K562 (cell line): ENCODE results near the gene FRMD5. TPM values are rescaled to one million over a fixed set of nuclear protein-coding genes. Genes with fewer than 3 reads are reported as not detected.

ENCODE experiments used
- ATAC-seq: fragments of 200-7000 bp; cut with Tn5 transposase; 3 replicates; pipeline ENCODE4 v1.9.1; 2020; ENCODE audit warnings: moderate library complexity
- BruUV-seq: library from RNA; stranded (reverse); fragments of 400-500 nt; replicated peaks from 2 replicates; lab custom pipeline; 2021; lab: Mats Ljungman, UMichigan
- CTCF ChIA-PET: fragments of 300-600 bp; formaldehyde crosslinking; extraction: SDS; loops from one replicate; lab custom pipeline; 2021; ENCODE audit warnings: low intra/inter-chr PET ratio; lab: Yijun Ruan, JAX
- POLR2A ChIA-PET: fragments of 300-600, 350-650 bp; sonication (Branson Sonifier 250); formaldehyde crosslinking; extraction: SDS; loops from one replicate; lab custom pipeline; 2021; ENCODE audit warnings: antibody characterized with exemption, inconsistent platforms; lab: Yijun Ruan, JAX
- DNase-seq, 4 experiments: peaks; one replicate each; pipeline versions ENCODE4 v3.0.0 to v3.0.0-alpha.2; 2011 to 2018; ENCODE audit warnings: low spot score in 3 of 4, mixed read lengths in 3 of 4; ENCODE audit errors: extremely low read depth in 1 of 4
- FAIRE-seq: peaks from 2 replicates; lab custom pipeline; 2011; peaks lifted over from hg19 to GRCh38; lab: Jason Lieb, UNC
- H2AFZ ChIP-seq: 2 replicates; pipeline ENCODE4 v1.6.0; 2011; ENCODE audit warnings: low read depth, low read length, control low read depth, inconsistent platforms
- H3K27ac ChIP-seq: fragments of 200-600 bp; 3 replicates; pipeline ENCODE4 v1.8.0; 2011; ENCODE audit warnings: low read depth, mild to moderate bottlenecking, control low read depth, inconsistent platforms, low read length, moderate library complexity, mixed read lengths; ENCODE audit errors: extremely low read depth
- H3K27me3 ChIP-seq, 2 experiments: fragments of 300-600 bp in 1 of 2; 2 replicates in 1 of 2; 3 replicates in 1 of 2; pipeline versions ENCODE4 v1.6.0 to v1.8.0; 2011; ENCODE audit warnings: inconsistent platforms in 2 of 2, low read length in 2 of 2, mild to moderate bottlenecking in 1 of 2, mixed read lengths in 1 of 2, moderate library complexity in 1 of 2; ENCODE audit not compliant: control insufficient read depth in 2 of 2, insufficient read depth in 2 of 2
- H3K36me3 ChIP-seq: fragments of 300-600 bp; 3 replicates; pipeline ENCODE4 v1.8.0; 2011; ENCODE audit warnings: mild to moderate bottlenecking, low read length, inconsistent platforms; ENCODE audit not compliant: control insufficient read depth, insufficient read depth
- H3K4me1 ChIP-seq, 2 experiments: fragments of 200-600 bp in 1 of 2; replicated peaks in 1 of 2; 2 replicates in 1 of 2; 3 replicates in 1 of 2; pipeline versions ENCODE4 v1.5.1 to v1.8.0; 2011; ENCODE audit warnings: inconsistent platforms in 2 of 2, low read length in 2 of 2, mild to moderate bottlenecking in 1 of 2, mixed read lengths in 1 of 2, moderate library complexity in 1 of 2; ENCODE audit not compliant: control insufficient read depth in 2 of 2, insufficient read depth in 2 of 2
- H3K4me2 ChIP-seq: 2 replicates; pipeline ENCODE4 v1.6.1; 2011; ENCODE audit warnings: low read length, control low read depth, inconsistent platforms, mixed read lengths; ENCODE audit not compliant: insufficient read depth
- H3K4me3 ChIP-seq: fragments of 200-600 bp; sonication (generic), shearing (Covaris generic); 2 replicates; pipeline ENCODE4 v1.5.1; 2016; ENCODE audit warnings: control low read depth, inconsistent platforms
- H3K79me2 ChIP-seq: fragments of 200-600 bp; 3 replicates; pipeline ENCODE4 v1.8.0; 2011; ENCODE audit warnings: low read length, inconsistent platforms; ENCODE audit not compliant: control insufficient read depth, insufficient read depth
- H3K9ac ChIP-seq, 2 experiments: 2 replicates each; pipeline versions ENCODE4 v1.6.0 to v1.6.1; 2011; ENCODE audit warnings: low read depth in 2 of 2, low read length in 2 of 2, control low read depth in 1 of 2, inconsistent platforms in 1 of 2, mild to moderate bottlenecking in 1 of 2, mixed read lengths in 1 of 2; ENCODE audit not compliant: insufficient read depth in 1 of 2
- H3K9me1 ChIP-seq: one replicate; pipeline ENCODE4 v1.6.0; 2011; ENCODE audit warnings: inconsistent platforms, mild to moderate bottlenecking, low read length, moderate library complexity; ENCODE audit not compliant: control insufficient read depth, insufficient read depth
- H3K9me3 ChIP-seq: replicated peaks from 2 replicates; pipeline ENCODE4 v1.5.1; 2011; ENCODE audit warnings: low read depth, low read length, inconsistent platforms; ENCODE audit not compliant: control insufficient read depth, insufficient read depth
- H4K20me1 ChIP-seq: replicated peaks from 2 replicates; pipeline ENCODE4 v1.6.1; 2011; ENCODE audit warnings: low read length, inconsistent platforms, mixed read lengths; ENCODE audit not compliant: control insufficient read depth, insufficient read depth
- BRD9 ChIP-seq: fragments of 450-650 bp; IDR thresholded peaks from 2 replicates; pipeline ENCODE4 v1.6.1; 2018; ENCODE audit warnings: low read depth; ENCODE audit not compliant: partially characterized antibody
- EGR1 ChIP-seq: fragments of 450-650 bp; conservative IDR thresholded peaks from 2 replicates; pipeline ENCODE4 v1.6.1; 2017; ENCODE audit warnings: mild to moderate bottlenecking
- HNRNPK ChIP-seq: fragments of 200-400 bp; formaldehyde crosslinking; IDR thresholded peaks from one replicate; pipeline ENCODE4 v1.6.1; 2018; ENCODE audit warnings: mild to moderate bottlenecking, low read depth, low read length; ENCODE audit not compliant: poor library complexity, severe bottlenecking
- HNRNPL ChIP-seq: fragments of 200-400 bp; formaldehyde crosslinking; IDR thresholded peaks from 2 replicates; pipeline ENCODE4 v1.6.1; 2017; ENCODE audit warnings: low read depth, mild to moderate bottlenecking, low read length
- HNRNPLL ChIP-seq: fragments of 200-400 bp; formaldehyde crosslinking; IDR thresholded peaks from 2 replicates; pipeline ENCODE4 v1.6.1; 2017; ENCODE audit warnings: low read length, low read depth, mild to moderate bottlenecking; ENCODE audit not compliant: poor library complexity, severe bottlenecking
- TGIF2 ChIP-seq: sonication (generic); formaldehyde crosslinking; IDR thresholded peaks from 2 replicates; pipeline ENCODE4 v1.8.1; 2022; ENCODE audit warnings: mild to moderate bottlenecking, missing genetic modification reagents, moderate library complexity
- TOE1 ChIP-seq, 2 experiments: fragments of 450-650 bp in 1 of 2; sonication (generic) in 1 of 2; formaldehyde crosslinking in 1 of 2; IDR thresholded peaks; 2 replicates each; pipeline versions ENCODE4 v1.7.1 to v1.8.0; 2016 to 2022; ENCODE audit warnings: borderline replicate concordance in 2 of 2, mild to moderate bottlenecking in 2 of 2, antibody characterized with exemption in 1 of 2, inconsistent platforms in 1 of 2, low read depth in 1 of 2, missing genetic modification reagents in 1 of 2, moderate library complexity in 1 of 2
- ZNF324 ChIP-seq: fragments of 250-450 bp; sonication (Bioruptor Pico); IDR thresholded peaks from 2 replicates; pipeline ENCODE4 v1.4.0; 2020; ENCODE audit warnings: mild to moderate bottlenecking
- WGBS: fragments of 100-300 bp; shearing (Covaris generic); methylation state at CpG from one replicate; pipeline ENCODE4 v1.1.6; 2016; ENCODE audit warnings: low coverage, mixed read lengths; ENCODE audit not compliant: insufficient coverage; ENCODE audit errors: missing lambda C conversion rate; 5-methylcytosine and 5-hydroxymethylcytosine counted together
- in situ Hi-C: fragments of 300-500 bp; cut with MboI; formaldehyde crosslinking; loops from 4 replicates; pipeline ENCODE4 v1.15.0; 2018; ENCODE audit warnings: inconsistent platforms, mixed read lengths
- intact Hi-C: fragments of 100-400 bp; cut with micrococcal nuclease; formaldehyde crosslinking; loops from 2 replicates; pipeline ENCODE4 v1.14.2; 2022
- polyA plus RNA-seq, 8 experiments: library from polyadenylated mRNA; depleted of rRNA in 4 of 8; stranded (reverse) in 5 of 8; unstranded in 3 of 8; fragments of >200 nt; fragmentation: Nextera tagmentation in 2 of 8; fragmentation: Illumina TruSeq in 1 of 8; extraction: Ambion mirVana in 2 of 8; extraction: Trizol in 1 of 8; gene quantifications; 2 replicates each; pipeline versions ENCODE4 v1.2.1 to v1.2.3, GENCODE V29; 2011 to 2014; ENCODE audit warnings: inconsistent platforms in 1 of 8, missing spikeins in 1 of 8
- total RNA-seq, 7 experiments: library from RNA; depleted of rRNA in 6 of 7; stranded (reverse); fragments of >200 nt in 6 of 7; fragmentation: Illumina TruSeq in 2 of 7; extraction: Trizol in 2 of 7; gene quantifications; 2 replicates each; pipeline versions ENCODE4 v1.2.1 to v1.2.3, GENCODE V29; 2011 to 2021; ENCODE audit warnings: low replicate concordance in 1 of 7
- TF ChIP-seq, protein P1 (sequence below), 3 experiments: fragments of 200-800 bp in 1 of 3; fragments of 250-450 bp in 1 of 3; fragments of 450-650 bp in 1 of 3; sonication (Bioruptor Pico) in 1 of 3; sonication (Bioruptor generic) in 1 of 3; formaldehyde crosslinking in 1 of 3; IDR thresholded peaks; 2 replicates each; pipeline versions ENCODE4 v1.6.1 to v1.8.0; 2016 to 2022; ENCODE audit warnings: mild to moderate bottlenecking in 2 of 3, missing genetic modification characterization in 2 of 3, missing compliant biosample characterization in 1 of 3, moderate library complexity in 1 of 3
- TF ChIP-seq, protein P2 (sequence below), 2 experiments: fragments of 450-650 bp; IDR thresholded peaks; 2 replicates each; pipeline ENCODE4 v1.6.1; 2016

Gene FRMD5
- total and polyA plus RNA-seq, 9 of the 15 experiments (the other 6 are each of a cell fraction or from before 2014, with no cell fraction given): 0.13 to 0.38 TPM; not detected in 7

DNA sequence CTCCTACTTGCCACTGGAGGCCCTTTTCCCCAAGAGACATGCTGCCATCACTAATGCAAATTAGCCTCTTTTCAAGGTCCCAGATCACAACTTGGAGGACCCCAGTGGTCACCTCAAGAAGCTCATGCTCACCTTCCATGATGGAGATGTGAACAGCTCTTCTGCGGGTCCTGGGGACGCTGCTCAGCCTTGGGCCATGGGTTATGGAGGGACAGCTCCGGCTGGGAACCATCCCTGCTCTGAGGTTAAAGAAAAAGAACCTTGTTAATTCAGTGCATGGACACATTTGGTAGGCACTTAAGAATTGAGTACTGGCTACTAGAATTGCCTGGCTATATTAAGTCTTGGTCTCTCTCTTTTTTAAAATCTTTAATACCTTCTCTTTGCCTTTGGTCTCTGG is 311.5 kb downstream of the FRMD5 start:
- no peak overlapping the region for H3K27ac ChIP-seq
- BruUV-seq: no TSS peak
- H3K4me2 ChIP-seq: no peak overlapping the region
- ChIA-PET POLR2A (interaction anchor here (1.6 kb wide), 1 partner anchor 12 kb away, joined by 4 read pairs; no protein-coding TSS in a partner anchor), CTCF (no interaction called here)
- FAIRE-seq (no peak), ATAC-seq (no peak), DNase-seq (no peak)
- no peaks in the 10 kb centered on the region; the same call in 1 of the 2 replicates for H4K20me1 ChIP-seq
- no peak overlapping the region for H3K4me3 ChIP-seq
- intact Hi-C loops (no loop called here), in situ Hi-C loops (no loop called here)
- H3K36me3 ChIP-seq: peaks cover 32% of the 10 kb centered on the region; the same call in 2 of the 3 replicates
- no peaks in the 10 kb centered on the region for H3K4me1 ChIP-seq
- no peak overlapping the region for H3K9ac ChIP-seq
- TF ChIP-seq TGIF2 (CRISPR knock-in tag) (no peak), EGR1 (no peak), HNRNPL (no peak), TOE1 (IDR thresholded peaks at IDR 0.05; ENCODE audit: borderline replicate concordance) (no peak), TOE1 (CRISPR knock-in tag; IDR thresholded peaks at IDR 0.05; ENCODE audit: borderline replicate concordance, low read depth) (no peak), ZNF324 (no peak), HNRNPK (no peak), BRD9 (no peak), HNRNPLL (no peak)
- TF ChIP-seq, protein P1, sequence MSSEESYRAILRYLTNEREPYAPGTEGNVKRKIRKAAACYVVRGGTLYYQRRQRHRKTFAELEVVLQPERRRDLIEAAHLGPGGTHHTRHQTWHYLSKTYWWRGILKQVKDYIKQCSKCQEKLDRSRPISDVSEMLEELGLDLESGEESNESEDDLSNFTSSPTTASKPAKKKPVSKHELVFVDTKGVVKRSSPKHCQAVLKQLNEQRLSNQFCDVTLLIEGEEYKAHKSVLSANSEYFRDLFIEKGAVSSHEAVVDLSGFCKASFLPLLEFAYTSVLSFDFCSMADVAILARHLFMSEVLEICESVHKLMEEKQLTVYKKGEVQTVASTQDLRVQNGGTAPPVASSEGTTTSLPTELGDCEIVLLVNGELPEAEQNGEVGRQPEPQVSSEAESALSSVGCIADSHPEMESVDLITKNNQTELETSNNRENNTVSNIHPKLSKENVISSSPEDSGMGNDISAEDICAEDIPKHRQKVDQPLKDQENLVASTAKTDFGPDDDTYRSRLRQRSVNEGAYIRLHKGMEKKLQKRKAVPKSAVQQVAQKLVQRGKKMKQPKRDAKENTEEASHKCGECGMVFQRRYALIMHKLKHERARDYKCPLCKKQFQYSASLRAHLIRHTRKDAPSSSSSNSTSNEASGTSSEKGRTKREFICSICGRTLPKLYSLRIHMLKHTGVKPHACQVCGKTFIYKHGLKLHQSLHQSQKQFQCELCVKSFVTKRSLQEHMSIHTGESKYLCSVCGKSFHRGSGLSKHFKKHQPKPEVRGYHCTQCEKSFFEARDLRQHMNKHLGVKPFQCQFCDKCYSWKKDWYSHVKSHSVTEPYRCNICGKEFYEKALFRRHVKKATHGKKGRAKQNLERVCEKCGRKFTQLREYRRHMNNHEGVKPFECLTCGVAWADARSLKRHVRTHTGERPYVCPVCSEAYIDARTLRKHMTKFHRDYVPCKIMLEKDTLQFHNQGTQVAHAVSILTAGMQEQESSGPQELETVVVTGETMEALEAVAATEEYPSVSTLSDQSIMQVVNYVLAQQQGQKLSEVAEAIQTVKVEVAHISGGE (CRISPR knock-in tag; IDR thresholded peaks at IDR 0.05): no peak
- TF ChIP-seq, protein P2, sequence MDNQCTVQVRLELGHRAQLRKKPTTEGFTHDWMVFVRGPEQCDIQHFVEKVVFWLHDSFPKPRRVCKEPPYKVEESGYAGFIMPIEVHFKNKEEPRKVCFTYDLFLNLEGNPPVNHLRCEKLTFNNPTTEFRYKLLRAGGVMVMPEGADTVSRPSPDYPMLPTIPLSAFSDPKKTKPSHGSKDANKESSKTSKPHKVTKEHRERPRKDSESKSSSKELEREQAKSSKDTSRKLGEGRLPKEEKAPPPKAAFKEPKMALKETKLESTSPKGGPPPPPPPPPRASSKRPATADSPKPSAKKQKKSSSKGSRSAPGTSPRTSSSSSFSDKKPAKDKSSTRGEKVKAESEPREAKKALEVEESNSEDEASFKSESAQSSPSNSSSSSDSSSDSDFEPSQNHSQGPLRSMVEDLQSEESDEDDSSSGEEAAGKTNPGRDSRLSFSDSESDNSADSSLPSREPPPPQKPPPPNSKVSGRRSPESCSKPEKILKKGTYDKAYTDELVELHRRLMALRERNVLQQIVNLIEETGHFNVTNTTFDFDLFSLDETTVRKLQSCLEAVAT (IDR thresholded peaks at IDR 0.05): no peak
- H3K9me1 ChIP-seq: no peaks in the 10 kb centered on the region
- H3K9me3 ChIP-seq: no peaks in the 10 kb centered on the region
- 94% methylated on average over 3 of the region's 3 CpGs for WGBS
- no peaks in the 10 kb centered on the region for H3K27me3 ChIP-seq
- H3K79me2 ChIP-seq: no peaks in the 10 kb centered on the region
- H2AFZ ChIP-seq: no peak overlapping the region
